Keratinocyte (primary cell): Measurements from ENCODE around the gene B4GALNT3. TPM values are rescaled to one million over a fixed set of nuclear protein-coding genes. Genes with fewer than 3 reads are reported as not detected.

Experiments used
- DNase-seq: peaks from one replicate; pipeline ENCODE4 v3.0.0-alpha.2; 2011; ENCODE audit warnings: low read depth, missing footprints, low spot score
- FAIRE-seq: peaks from 2 replicates; lab custom pipeline; 2011; peaks lifted over from hg19 to GRCh38; lab: Jason Lieb, UNC
- H2AFZ ChIP-seq: 2 replicates; pipeline ENCODE4 v1.6.0; 2012; ENCODE audit warnings: low read length, control low read depth, inconsistent platforms; ENCODE audit not compliant: control insufficient read depth
- H3K27ac ChIP-seq: 2 replicates; pipeline ENCODE4 v1.5.1; 2011; ENCODE audit warnings: low read length; ENCODE audit not compliant: control insufficient read depth, insufficient read depth
- H3K27me3 ChIP-seq: 3 replicates; pipeline ENCODE4 v1.6.0; 2011; ENCODE audit warnings: low read length; ENCODE audit not compliant: control insufficient read depth, insufficient read depth; ENCODE audit errors: extremely low read depth
- H3K36me3 ChIP-seq, 2 experiments: 2 replicates in 1 of 2; 3 replicates in 1 of 2; pipeline ENCODE4 v1.5.1; 2011; ENCODE audit warnings: low read length in 2 of 2, mild to moderate bottlenecking in 1 of 2; ENCODE audit not compliant: control insufficient read depth in 2 of 2, insufficient read depth in 2 of 2; ENCODE audit errors: extremely low read depth in 1 of 2
- H3K4me1 ChIP-seq: 3 replicates; pipeline ENCODE4 v1.5.1; 2011; ENCODE audit warnings: low read length; ENCODE audit not compliant: control insufficient read depth, insufficient read depth; ENCODE audit errors: extremely low read depth
- H3K4me2 ChIP-seq: 3 replicates; pipeline ENCODE4 v1.6.0; 2011; ENCODE audit warnings: low read depth, low read length; ENCODE audit not compliant: control insufficient read depth, insufficient read depth; ENCODE audit errors: extremely low read depth
- H3K4me3 ChIP-seq, 3 experiments: fragments of 200-600 bp in 1 of 3; sonication (generic) in 1 of 3; 2 replicates in 2 of 3; 3 replicates in 1 of 3; pipeline ENCODE4 v1.5.1; 2011 to 2016; ENCODE audit warnings: low read length in 3 of 3, mild to moderate bottlenecking in 3 of 3, control low read depth in 2 of 3, inconsistent platforms in 1 of 3, low read depth in 1 of 3, mixed read lengths in 1 of 3, mixed run types in 1 of 3, moderate library complexity in 1 of 3; ENCODE audit not compliant: control insufficient read depth in 2 of 3, insufficient read depth in 2 of 3; ENCODE audit errors: extremely low read depth in 1 of 3
- H3K79me2 ChIP-seq: 2 replicates; pipeline ENCODE4 v1.6.0; 2012; ENCODE audit warnings: low read length; ENCODE audit not compliant: control insufficient read depth, insufficient read depth
- H3K9ac ChIP-seq: 3 replicates; pipeline ENCODE4 v1.6.0; 2011; ENCODE audit warnings: low read length; ENCODE audit not compliant: control insufficient read depth, insufficient read depth; ENCODE audit errors: extremely low read depth
- H3K9me1 ChIP-seq: 3 replicates; pipeline ENCODE4 v1.6.0; 2011; ENCODE audit warnings: low read length; ENCODE audit not compliant: control insufficient read depth, insufficient read depth; ENCODE audit errors: extremely low read depth
- H3K9me3 ChIP-seq: 2 replicates; pipeline ENCODE4 v1.5.1; 2012; ENCODE audit warnings: low read depth, low read length; ENCODE audit not compliant: control insufficient read depth
- H4K20me1 ChIP-seq: 3 replicates; pipeline ENCODE4 v1.6.0; 2011; ENCODE audit warnings: low read length; ENCODE audit not compliant: control insufficient read depth, insufficient read depth; ENCODE audit errors: extremely low read depth
- CTCF ChIP-seq, 3 experiments: IDR thresholded peaks in 1 of 3; conservative IDR thresholded peaks in 1 of 3; optimal IDR thresholded peaks in 1 of 3; 2 replicates in 2 of 3; 3 replicates in 1 of 3; pipeline versions ENCODE3 to v1.5.1; 2011; ENCODE audit warnings: low read length in 3 of 3, mild to moderate bottlenecking in 3 of 3, moderate library complexity in 2 of 3, control low read depth in 1 of 3, inconsistent platforms in 1 of 3; ENCODE audit not compliant: insufficient read depth in 2 of 3; ENCODE audit errors: extremely low read depth in 1 of 3
- EZH2 ChIP-seq: IDR thresholded peaks from one replicate; pipeline ENCODE4 v1.6.1; 2012; ENCODE audit warnings: inconsistent platforms, mild to moderate bottlenecking, low read length, moderate library complexity
- dilution Hi-C: fragments of 300-500 bp; cut with MboI; formaldehyde crosslinking; loops from one replicate; pipeline ENCODE4 v1.7.0; 2020; ENCODE audit warnings: low sequenced_read_pairs; ENCODE audit not compliant: extremely low pct_ligation_motif_present
- polyA plus RNA-seq, 5 experiments: library from polyadenylated mRNA; depleted of rRNA in 3 of 5; stranded (reverse) in 3 of 5; stranded (forward) in 1 of 5; unstranded in 1 of 5; fragments of >200 nt; gene quantifications; 1 replicate in 1 of 5; 2 replicates in 3 of 5; 3 replicates in 1 of 5; pipeline versions ENCODE4 v1.2.1 to v1.2.3, GENCODE V29; 2011 to 2012; ENCODE audit warnings: missing spikeins in 2 of 5, low read depth in 1 of 5, low replicate concordance in 1 of 5

Gene B4GALNT3
- polyA plus RNA-seq, 1 donor (not counting 4 experiments of a cell fraction or from before 2014, with no cell fraction given) = 7.5 TPM

GRCh38 chr12:587132-588023 is 127.6 kb downstream of the B4GALNT3 start:
- FAIRE-seq (no peak), DNase-seq (no peak)
- Histone ChIP-seq H3K27me3 (no peaks in the 10 kb centered on the region), H4K20me1 (no peaks in the 10 kb centered on the region), H3K79me2 (no peaks in the 10 kb centered on the region), H3K4me3 (no peak overlapping the region), H3K36me3 (no peaks in the 10 kb centered on the region), H3K27ac (no peak overlapping the region), H3K9ac (no peak overlapping the region), H3K9me1 (no peaks in the 10 kb centered on the region), H3K4me2 (no peak overlapping the region), H3K4me1 (peaks cover 12% of the 10 kb centered on the region), H3K9me3 (no peaks in the 10 kb centered on the region), H2AFZ (no peak overlapping the region)
- TF ChIP-seq CTCF (optimal IDR thresholded peaks at IDR 0.05 in 1 of 3, IDR thresholded peaks at IDR 0.05 in 1 of 3, conservative IDR thresholded peaks at IDR 0.05 in 1 of 3; ENCODE audit: extremely low read depth in 1 of 3, insufficient read depth in 2 of 3, low read length in 3 of 3) = no peak
- TF ChIP-seq EZH2 = no peak
- dilution Hi-C loops = no loop called here

DNA sequence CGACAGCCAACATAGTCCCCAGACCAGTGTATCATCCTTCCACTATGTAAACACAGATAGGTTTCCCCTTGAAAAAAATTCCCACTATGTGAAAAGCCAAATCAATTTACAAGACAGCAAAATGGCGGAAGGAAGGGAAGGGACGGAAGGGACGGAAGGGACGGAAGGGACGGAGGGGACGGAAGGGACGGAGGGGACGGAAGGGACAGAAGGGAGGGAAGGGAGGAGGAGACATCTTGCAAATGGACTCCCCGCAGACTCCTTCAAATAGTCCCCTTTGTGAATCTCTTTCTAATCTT is 128.2 kb downstream of the B4GALNT3 start:
- H3K4me1 ChIP-seq = peaks cover 12% of the 10 kb centered on the region
- H4K20me1 ChIP-seq = no peaks in the 10 kb centered on the region
- no peaks in the 10 kb centered on the region for H3K9me1 ChIP-seq
- no peak for DNase-seq
- H3K9ac ChIP-seq = no peak overlapping the region
- TF ChIP-seq EZH2 (no peak), CTCF (optimal IDR thresholded peaks at IDR 0.05 in 1 of 3, IDR thresholded peaks at IDR 0.05 in 1 of 3, conservative IDR thresholded peaks at IDR 0.05 in 1 of 3; ENCODE audit: extremely low read depth in 1 of 3, insufficient read depth in 2 of 3, low read length in 3 of 3) (no peak)
- dilution Hi-C loops = no loop called here
- no peak for FAIRE-seq
- no peak overlapping the region for H3K4me2 ChIP-seq
- no peak overlapping the region for H3K4me3 ChIP-seq
- no peaks in the 10 kb centered on the region for H3K79me2 ChIP-seq
- no peaks in the 10 kb centered on the region for H3K9me3 ChIP-seq
- no peaks in the 10 kb centered on the region for H3K27me3 ChIP-seq
- no peak overlapping the region for H3K27ac ChIP-seq
- no peaks in the 10 kb centered on the region for H3K36me3 ChIP-seq
- no peak overlapping the region for H2AFZ ChIP-seq
